NCI-H2196 (cell line): ENCODE results near the gene PAF1.

Experiments used
- DNase-seq: peaks from one replicate; lab custom pipeline; 2025; ENCODE audit not compliant: unreplicated experiment; lab: John Stamatoyannopoulos, UW

The PAF1 gene

DNA sequence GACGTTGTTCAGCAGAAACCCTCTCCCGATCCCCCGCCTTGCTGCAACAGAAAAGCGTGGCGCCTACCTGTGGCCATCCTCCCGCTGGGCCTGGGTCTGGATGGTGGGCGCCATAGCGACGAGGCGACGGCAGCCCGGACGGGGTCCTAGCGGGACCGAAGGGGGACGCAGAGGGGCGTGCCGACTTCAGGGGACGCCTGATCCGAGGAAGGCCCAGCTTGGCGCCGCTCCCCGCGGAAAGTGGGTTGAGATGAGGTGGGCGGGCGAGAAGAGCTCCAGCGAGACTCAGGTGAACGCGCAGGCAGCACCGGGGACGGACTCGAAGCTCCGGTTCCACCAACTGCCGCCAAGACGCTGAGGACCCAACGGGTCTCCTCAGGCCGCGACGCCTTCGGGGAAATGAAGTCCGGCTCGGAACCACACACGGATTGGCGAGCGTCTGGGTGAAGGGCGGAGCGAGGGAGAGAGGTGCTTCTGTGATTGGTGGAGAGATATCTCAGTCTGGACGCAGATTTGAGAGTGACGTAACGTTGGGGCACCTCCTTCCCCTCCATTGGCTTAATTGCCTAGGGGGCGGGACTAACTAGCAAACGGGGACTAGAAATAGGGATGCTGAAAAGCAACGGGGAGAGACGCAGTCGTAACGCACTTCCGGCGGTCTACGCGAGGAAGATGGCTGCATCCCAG is at the start of gene PAF1, which contains the start of gene MED29:
PAF1 (minus strand) TSS at position 356 of the 687 bp plus-strand sequence; CDS start at position 114, 242 bp downstream.
MED29 (plus strand) TSS at position 628 of the 687 bp plus-strand sequence; CDS start at position 673, 45 bp downstream.
- peak; percentile 99 for DNase-seq

DNA sequence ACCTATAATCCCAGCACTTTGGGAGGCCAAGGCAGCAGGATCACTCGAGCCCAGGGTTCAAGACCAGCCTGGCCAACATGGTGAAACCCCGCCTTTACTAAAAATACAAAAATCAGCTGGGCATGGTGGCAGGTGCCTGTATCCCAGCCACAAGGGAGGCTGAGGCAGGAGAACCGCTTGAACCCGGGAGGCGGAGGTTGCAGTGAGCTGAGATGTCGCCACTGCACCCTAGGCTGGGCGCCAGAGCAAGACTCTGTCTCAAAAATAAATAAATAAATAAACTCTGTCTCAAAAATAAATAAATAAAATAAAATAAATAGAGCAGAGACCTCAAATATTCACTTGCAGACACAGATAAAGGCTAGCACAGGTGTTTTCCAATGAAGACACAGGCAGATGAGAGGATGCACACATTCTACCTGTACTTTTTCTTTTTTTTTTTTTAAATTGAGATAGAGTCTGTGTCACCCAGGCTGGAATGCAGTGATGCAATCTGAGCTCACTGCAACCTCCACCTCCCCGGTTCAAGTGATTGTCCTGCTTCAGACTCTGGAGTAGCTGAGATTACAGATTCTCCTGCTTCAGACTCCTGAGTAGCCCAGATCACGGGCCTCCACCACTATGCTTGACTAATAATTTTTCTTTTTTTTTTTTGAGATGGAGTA is 47.5 kb upstream of the PAF1 start:
- no peak for DNase-seq

DNA sequence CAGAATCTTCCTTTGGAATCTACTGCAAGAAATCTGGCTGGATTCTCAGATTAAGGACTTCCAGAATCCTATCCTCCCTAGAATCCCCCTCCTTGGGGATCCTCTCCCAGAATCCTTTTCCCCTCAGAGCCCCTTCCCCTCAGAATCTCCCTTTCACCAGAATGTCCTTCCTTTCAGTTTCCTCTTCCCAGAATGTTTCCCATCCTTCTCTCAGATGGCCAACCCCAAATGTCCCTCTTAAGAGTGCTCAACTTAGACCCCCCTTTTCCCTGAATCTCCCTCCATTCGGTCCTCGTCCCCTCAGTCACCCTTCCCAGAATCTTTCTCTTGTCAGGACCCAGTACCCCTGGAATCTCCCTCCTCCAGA is 45.4 kb upstream of the PAF1 start:
- DNase-seq: no peak

DNA sequence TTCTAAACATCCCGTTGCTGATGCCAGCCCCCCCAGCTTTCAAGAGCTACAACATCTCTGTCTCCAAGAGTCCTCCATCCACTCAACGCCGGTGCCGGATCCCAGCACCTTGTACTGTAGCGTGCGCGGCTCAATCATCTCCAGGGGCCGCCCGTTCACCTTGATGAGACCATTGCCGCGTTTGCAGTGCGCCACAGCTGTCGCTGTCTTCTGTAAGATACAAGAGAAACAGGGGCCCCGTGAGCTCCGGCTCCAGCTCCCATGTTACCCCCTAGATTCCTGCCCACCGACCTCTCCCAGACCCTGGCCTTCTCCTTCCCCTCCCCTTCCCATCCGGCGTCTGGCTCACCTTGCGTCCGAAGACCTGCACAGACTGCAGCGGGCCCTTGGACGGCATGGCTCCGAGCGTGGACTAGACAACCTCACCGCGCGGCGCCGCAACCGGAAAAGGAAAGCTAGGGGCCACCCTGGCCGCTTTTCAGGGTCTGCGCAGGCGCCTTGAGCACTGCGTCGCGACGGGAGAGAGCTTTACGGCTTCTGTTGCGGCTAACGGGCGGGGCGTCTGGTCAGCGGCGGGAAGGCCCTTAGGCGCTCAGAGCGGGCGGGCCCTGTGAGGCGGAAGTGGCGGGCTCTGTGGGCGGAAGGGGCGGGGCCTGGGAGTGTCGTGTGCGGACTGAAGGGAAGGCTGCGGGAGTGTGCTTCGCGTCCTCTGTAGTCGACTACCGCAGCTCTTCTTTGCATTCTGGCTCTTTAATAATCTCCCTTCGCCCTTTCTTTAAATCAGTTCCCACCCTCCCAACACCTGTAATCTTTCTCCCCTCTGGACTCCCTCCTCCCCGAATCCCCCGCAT is 44.8 kb upstream of the PAF1 start, which contains the start of gene RPS16:
RPS16 (minus strand) TSS at position 451 of the 851 bp plus-strand sequence; CDS start at position 397, 54 bp downstream.
- DNase-seq: peak; percentile 98

DNA sequence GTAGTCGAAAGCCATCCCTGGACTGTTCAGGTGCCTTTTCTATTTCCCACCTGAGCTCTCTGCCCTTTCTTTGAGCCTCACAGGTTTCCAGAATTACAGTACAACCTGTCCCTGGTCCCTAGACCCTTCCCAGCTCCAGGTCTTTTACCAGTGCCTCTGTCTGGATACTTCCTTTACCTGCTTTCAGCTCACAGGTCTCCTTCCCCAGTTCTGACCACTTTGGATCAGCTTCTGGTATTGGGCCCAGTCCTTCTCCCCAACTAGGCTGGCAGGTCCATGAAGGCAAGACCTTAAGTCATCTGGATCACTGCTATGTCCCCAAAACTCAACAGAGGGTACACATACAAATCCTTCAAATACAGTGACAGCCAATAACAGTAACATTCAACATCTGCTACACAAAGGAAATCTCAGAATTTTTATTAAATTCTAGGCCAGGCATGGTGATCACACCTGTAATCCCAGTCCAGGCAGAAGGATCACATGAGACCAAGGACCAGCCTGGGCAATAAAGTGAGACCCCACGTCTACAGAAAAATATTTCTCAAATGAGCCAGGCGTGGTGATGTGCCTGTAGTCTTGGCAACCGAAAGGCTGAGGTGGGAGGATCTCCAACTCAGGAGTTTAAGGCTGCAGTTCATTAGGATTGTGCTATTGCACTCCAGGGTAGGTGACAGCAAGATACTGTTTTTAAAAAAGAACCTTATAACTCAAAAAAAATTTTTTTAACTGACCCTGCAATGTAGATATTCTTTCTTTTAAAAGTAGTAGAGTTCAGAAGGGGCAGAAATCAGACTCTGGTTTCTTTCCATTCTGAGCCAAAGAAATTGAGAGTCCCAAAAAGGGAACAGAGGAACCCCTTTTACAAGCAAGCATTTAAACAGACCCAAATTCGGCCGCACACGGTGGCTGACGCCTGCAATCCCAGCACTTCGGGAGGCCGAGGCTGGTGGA is 43.5 kb upstream of the PAF1 start:
- DNase-seq: no peak

DNA sequence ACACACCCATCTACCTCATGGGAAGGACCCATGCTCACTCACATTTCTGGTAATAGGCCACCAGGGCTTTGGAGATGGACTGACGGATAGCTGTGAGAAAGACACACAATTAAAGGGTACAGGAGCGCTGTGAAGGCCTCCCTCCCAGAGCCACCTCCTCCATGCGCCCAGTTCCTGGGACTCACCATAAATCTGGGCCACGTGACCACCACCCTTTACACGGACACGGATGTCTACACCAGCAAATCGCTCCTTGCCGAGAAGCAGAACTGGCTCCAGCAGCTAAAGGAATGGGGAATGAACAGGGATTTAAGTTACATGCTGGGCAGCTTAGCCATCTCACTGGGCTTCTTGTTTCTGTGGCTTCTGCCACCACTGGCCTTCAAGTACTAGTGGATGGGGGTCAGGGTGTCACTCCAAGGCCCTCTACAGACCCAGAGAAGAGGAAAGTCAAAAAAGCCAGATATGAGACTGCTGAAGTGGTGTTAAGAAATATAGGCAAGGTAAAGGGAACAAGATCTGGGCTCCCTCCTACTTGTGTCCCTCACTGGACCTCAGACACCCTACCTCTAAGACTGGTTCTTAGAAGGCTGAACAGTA is 42.7 kb upstream of the PAF1 start:
- DNase-seq: no peak

DNA sequence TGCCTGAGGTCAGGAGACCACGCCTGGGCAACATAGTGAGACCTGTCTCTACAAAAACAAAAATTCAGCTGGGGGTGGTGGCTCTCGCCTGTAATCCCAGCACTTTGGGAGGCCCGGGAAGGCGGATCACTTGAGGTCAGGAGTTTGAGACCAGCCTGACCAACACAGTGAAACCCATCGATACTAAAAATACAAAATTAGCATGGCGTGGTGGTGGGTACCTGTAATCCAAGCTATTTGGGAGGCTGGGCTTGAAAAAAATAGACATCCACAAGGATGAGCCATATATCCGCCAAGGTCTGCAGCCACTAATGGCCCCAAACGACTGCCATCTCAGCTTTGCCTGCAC is 41.7 kb upstream of the PAF1 start:
- DNase-seq: no peak

DNA sequence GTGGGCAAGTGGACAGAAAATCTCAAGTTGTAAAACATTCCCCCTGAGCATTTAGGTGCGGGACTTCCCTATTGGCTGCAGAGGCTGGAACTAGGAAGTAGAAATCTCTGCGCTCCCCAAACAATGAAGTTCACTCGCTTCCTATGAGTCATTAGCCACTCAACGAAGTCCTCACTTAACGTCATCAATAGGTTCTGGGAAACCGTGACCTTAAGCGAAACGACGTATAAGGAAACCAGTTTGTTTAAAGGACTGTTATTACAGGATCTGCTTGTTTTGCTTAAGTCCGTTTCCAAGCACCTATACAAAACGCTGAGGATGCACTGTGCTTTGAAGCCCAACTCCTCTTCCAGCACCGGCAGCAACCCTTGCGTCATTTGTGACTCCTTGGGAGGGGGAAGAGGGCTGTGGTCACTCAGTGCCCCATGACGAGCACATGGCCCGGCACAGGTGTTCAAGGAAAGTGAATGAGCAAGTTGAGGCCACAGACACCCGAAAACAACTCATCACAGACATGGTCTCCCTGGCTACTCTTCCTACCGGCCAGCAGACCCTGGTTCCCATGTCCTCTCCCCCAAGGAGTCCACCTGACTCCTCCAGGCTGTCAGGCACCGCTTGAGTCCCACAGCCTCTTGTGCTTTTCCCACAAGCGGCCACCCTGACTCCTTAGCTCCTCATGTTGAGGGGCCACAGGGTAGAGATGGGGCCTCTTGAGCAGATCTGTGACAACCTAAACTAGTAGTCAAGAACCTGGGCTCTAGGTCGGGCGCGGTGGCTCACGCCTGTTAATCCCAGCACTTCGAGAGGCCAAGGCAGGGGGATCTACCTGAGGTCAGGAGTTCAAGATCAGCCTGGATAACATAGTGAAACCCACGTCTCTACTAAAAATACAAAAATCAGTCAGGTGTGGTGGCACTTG is 40.0 kb upstream of the PAF1 start:
- no peak for DNase-seq

DNA sequence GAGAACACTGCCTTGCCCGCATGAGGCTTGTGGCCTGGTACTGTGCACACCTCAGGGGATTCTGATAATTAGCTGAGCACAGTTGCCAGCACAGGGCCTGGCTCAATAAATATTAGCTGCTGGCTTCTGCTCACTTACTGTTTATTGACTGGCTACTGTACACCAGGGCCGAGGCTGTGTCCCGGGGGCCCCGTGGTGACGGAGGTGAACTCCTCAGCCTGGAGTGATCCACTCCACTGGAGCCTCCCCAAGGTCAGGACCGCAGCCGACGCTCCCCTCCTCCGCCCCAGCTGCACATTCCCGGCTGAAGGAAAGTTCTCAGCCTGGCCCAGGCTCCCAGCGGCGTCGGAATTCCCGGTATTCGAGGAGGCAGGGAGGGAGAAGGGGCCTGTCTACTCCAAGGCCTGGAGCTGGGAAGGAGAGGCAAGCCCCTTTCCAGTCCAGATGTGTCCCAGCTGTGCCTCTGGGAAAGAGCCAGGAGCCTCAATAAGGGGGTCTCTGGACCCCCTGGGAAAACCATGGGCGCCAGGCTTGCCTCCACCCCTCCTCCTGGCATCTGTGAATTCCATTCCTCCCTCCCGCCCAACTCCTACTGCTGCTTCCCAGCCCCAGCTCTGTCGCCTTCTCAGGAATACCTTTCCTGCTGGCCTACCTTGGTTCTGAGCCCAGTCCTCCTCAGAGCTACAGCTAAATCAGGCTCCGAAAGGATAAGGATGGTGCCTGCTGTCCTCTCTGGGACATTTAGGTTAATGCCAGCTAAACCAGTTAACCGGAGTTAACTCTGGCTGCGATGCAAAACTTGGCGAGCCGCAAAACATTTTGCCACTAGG is 37.6 kb upstream of the PAF1 start:
- DNase-seq: no peak

DNA sequence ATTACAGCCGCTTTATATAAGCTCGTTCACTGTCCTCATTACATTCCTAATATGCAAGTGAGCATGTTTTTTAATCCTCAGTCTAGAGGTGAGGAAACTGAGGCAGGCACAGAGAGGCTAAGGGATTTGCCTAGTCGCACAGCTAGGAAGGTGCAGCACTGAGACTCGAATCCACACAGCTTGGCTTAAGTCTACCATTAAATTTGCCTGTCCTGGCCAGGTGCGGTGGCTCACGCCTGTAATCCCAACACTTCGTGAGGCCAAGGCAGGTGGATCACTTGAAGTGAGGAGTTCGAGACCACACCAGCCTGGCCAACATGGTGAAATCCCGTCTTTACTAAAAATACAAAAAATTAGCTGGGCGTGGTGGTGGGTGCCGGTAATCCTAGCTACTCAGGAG is 36.8 kb upstream of the PAF1 start:
- no peak for DNase-seq

DNA sequence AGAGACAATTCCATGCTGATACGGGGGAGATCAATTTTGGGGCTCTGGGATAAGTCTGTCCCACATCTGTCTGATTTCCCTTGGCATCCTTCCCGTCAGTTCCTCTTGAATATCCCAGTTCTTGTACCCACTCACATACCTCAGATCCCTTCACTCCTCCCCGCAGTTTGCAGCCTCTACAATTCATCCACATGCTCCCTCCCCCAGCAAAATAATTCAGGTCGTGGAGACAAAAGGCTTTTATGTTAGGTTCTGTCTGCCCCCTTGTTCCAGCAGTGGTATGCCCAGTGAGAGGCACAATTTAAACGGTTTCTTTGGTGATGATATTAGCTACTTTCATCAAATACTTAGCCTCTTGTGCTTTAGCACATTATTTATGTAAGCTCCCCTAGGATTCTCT is 35.3 kb upstream of the PAF1 start:
- no peak for DNase-seq

DNA sequence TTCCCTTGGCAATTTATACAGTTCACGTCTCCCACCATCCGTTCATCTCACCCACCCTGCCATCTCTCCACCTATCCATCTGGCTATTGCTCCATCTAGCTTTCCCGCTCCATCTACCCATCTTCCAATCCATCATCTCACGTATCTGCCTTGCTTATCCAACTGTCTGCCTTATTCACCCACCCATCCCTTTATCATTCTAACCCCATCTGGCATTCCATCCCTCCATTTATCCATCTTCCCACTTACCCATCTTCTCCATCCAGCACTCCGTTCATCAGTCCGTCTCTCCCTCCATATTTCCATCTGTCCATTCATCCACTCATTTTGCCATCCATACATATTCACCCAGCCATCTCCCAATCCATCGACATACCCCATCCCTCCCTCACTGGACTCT is 34.8 kb upstream of the PAF1 start:
- DNase-seq: no peak

DNA sequence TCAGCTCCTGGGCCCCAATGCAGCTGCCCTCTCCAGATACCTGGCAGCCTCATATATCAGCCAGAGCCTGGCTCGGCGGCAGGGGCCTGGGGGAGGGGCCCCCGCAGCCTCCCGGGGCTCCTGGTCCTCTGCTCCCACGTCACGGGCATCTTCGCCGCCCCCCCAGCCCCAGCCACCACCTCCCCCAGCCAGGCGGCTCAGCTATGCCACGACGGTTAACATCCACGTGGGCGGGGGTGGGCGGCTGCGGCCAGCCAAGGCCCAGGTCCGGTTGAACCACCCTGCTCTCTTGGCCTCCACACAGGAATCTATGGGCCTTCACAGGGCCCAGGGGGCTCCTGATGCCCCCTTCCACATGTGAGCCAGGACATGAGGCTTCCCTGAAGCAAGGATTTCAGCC is 34.0 kb upstream of the PAF1 start:
- no peak for DNase-seq

DNA sequence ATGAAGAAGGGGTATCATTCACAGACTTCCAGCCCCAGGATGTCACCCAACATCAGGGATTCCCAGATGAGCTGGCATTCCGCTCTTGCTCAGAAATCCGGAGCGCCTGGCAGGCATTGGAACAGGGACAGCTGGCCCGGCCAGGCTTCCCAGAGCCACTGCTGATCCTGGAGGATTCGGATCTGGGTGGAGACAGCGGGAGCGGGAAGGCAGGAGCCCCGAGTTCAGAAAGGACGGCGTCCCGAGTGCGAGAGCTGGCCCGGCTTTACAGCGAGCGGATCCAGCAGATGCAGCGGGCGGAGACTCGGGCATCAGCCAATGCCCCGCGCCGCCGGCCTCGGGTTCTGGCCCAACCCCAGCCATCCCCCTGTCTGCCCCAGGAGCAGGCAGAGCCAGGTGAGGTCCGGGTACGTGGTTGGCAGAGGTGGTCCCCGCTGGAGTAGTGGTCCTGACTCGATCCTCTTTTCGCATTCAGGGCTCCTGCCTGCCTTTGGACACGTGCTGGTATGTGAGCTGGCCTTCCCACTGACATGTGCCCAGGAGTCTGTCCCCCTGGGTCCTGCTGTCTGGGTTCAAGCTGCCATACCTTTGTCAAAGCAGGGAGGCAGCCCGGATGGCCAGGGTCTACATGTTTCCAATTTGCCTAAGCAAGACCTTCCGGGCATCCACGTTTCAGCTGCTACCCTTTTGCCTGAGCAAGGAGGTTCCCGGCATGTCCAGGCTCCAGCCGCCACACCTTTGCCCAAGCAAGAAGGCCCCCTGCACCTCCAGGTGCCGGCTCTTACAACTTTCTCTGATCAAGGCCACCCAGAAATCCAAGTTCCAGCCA is 32.6 kb upstream of the PAF1 start:
- no peak for DNase-seq

DNA sequence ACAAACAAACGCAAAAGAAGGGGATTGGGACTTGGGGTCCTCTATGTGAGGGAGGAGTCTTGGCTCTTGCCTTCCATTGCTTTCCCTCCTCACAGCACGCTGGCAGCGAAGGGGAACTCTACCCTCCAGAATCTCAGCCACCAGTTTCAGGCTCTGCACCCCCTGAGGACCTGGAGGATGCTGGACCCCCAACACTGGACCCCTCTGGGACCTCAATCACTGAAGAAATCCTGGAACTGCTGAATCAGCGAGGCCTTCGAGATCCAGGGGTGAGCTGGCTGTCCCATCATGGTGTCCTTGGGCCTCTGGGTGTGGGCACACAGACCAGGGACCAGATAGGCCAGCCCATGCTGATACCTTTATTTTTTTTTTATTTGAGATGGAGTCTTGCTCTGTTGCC is 31.1 kb upstream of the PAF1 start:
- no peak for DNase-seq

DNA sequence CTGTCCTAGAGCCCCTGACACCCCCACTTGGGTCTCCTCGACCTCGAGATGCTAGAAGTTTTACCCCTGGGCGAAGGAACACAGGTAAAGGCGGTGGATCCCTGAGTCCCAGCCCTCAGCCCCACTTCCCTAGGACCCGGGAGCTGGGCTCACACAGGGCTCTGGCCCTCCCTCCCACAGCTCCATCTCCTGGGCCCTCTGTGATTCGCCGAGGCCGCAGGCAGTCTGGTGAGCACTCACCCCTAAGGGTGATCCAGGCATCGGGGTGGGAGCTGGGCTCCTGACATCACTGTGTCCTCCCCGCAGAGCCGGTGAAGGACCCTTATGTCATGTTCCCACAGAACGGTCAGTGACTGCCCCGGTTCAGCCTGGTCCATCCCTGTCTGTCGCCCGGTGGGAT is 29.9 kb upstream of the PAF1 start:
- DNase-seq: no peak

DNA sequence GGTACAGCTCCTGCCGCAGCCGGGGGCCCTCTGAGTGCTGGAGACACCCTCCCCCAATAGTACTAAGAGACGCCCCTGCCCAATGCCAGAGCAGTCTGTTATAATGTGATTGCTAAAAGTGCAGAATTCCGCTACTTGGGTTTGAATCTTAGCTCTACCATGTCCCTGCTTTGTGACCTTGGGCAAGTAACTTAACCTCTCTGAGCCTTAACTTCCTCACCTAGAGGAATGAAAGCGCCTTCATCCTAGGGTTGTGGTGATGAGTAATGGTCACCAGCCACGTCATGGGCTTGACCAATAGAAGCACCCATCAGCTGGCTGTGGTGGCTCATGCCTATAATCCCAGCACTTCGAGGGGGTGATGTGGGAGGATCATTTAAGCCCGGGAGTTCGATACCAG is 28.1 kb upstream of the PAF1 start:
- no peak for DNase-seq
